GM18502 (cell line): ENCODE measurements around the gene RERE.
"Not testable (repeated sequence)": the region's sequence is repeated elsewhere in the genome, so short reads cannot be mapped to it uniquely, and the experiment has no call there.

Experiments
- ATAC-seq: cut with Tn5 transposase; IDR thresholded peaks from one replicate; pipeline ENCODE4 v1.9.1; 2021; ENCODE audit warnings: mild to moderate bottlenecking; ENCODE audit not compliant: unreplicated experiment, poor library complexity

RERE gene

GRCh38 chr1:8382051-8382505, 435.4 kb downstream of the RERE start:
- ATAC-seq = no peak

DNA sequence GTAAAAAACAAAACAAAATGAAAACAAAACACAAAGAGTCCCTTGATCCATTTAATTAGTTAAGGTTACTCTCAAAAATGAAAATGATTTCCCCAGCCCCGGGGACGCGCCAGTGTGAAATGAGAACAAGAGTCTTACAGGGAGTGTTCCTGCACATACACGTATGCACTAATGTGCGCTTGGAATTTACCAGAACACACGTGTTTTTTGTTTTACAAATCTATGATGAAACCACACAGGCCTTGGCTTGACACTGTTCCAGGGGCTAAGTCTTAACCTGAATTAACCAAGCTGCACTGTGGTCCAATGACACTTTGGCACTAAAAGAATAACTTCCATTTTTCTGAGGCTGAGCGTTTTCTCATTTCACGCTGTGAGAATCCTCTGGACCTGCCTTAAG, 435.8 kb downstream of the RERE start:
- ATAC-seq = no peak

- ATAC-seq = not testable (repeated sequence)
These were observed 437.1 kb downstream of the RERE start for GRCh38 chr1:8380310-8380709.

DNA sequence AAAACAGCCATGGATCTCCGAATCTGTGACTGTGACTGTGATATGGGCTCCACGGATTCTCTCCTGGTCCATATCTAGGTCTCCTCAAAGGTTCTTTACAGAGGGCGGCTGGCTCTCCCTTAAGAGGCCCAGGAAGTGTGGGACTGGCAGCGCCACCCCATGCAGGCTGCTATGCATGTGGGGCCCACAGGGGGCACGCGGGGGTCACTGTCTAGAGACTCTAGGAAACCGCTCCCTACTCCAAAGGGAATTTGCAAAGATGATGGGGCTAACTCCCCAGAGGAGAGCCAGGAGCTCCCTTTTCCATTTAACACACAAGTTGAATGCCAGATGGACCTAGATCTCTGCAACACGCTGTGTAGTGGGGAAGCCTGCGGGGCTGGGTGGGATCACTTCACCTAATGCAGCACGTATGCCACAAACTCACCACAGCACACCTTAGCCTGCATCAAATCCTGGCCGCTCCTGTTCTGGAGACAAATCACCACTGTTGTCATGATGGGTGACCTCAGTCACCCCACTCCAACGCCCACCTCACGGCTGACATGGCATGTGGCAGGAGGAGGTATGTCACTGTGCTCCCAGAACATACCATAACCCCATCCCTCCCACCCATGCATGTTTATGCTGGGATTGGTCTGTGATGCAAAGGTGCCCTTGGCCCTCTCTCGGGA, 437.8 kb downstream of the RERE start:
- ATAC-seq = no peak

GRCh38 chr1:8378981-8379470, 438.4 kb downstream of the RERE start:
- no peak for ATAC-seq

GRCh38 chr1:8378178-8378577, 439.3 kb downstream of the RERE start:
- ATAC-seq = no peak

DNA sequence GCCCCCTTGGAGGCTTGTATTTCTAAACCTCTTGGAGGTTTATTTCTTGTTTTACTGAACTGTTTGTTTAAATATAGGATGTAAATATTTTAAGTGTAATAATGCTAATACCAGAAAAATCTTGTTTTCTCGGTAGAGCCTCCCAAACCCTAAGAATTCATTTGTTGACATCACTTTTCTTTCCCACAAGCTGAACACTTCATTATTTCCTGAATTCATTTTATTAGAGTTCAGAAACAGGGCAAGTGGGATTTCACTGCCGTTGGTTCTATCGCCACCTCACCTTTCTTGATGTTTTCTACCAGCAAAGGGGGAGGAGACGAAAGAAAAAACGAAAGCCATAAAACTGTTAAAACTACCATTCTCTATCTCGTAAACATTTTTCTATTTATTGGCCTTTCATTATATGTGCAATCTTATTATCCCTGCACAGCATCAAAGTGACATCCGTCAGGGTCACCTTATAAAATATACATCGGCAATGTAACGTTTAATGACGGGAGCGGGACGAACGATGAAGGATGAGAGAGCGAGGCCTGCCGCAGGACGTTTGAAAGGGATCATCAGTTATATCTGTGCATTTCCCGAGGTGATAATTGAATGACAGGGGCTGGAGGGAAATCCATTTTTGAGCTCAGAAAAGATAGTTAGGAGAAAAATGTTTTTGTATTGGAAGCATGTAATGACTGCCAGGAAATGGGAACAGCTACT, 440.0 kb downstream of the RERE start:
- no peak for ATAC-seq

DNA sequence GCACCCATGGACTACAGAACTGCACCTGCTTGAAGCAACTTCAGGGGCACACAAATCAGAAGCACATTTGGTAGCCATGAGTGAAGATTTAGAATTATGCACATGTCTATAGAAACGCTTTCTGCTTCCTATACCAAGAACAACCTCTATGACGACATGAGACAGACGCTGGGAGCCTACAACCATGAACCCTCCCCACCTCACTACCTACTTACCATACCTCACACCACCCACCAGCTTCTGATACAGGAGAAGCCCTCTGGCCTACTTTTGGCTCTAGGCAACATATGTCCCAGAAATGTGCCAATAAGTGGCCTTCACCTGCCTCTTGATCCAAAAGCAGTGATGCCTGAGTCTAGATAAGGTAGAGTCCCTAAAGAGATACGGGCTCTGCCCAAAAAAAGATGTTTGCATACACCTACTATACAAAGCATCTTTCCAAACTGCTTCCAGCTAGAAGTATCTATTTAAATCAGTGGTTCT, 441.0 kb downstream of the RERE start:
- ATAC-seq = no peak

- ATAC-seq = no peak
These were observed 442.6 kb downstream of the RERE start for GRCh38 chr1:8374812-8375211.

- ATAC-seq = no peak
These were observed 443.1 kb downstream of the RERE start for GRCh38 chr1:8374356-8374755.

GRCh38 chr1:8373581-8374241, 443.7 kb downstream of the RERE start:
- ATAC-seq = no peak

GRCh38 chr1:8373125-8373524, 444.3 kb downstream of the RERE start:
- no peak for ATAC-seq

GRCh38 chr1:8371372-8371991, 446.0 kb downstream of the RERE start:
- no peak for ATAC-seq

DNA sequence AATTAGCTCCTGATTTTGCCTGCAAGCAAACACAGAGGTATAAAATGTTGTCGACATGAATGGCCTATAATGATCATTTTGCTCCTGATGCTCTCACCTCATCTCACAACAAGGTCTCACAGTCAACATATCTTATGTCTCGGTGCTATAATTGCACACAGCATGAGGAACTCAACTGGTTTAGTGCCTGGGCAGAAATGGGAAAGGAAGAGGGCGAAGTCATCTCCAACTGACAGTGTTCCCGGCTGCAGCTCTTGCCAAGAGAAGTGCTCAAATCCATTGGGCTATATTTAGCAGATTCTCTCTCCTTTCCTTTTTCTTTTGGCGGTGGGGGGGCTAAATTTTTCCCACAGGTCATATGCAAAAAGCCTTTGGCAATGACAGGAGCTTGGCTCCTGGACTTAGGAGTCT, 446.5 kb downstream of the RERE start:
- ATAC-seq = no peak

GRCh38 chr1:8370046-8370881, 447.2 kb downstream of the RERE start:
- no peak for ATAC-seq

DNA sequence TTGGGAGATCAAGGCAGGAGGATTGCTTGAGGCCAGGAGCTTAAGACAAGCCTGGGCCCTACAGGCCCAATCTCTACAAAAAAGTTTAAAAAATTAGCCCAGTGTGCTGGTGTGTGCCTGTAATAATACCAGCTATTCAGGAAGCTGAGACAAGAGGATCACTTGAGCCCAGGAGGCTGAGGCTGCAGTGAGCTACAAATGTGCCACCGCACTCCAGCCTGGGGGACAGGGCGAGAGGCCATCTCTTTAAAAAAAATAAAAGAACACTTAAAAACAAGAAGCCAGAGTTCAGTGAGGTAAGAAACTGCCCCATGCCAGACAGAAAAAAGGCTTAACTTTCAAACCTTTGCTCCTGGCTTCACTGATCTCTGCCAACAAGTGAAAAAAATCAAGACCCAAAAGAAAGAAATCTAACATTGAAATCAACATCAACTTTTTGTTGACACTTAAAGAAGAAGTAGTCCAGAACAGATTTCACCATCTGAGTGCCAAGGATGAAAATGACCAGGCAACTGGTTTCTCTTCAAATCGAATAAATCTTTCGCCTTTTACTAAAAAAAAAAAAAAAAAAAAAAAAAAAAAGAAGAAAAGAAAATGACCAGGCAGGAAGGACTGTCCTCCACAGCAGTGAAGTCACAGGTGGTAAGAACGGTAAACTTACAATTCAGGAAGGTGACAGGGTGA, 448.3 kb downstream of the RERE start:
- ATAC-seq = no peak

- no peak for ATAC-seq
These were observed 449.8 kb downstream of the RERE start for GRCh38 chr1:8367571-8368194.

- no peak for ATAC-seq
These were observed 451.6 kb downstream of the RERE start for GRCh38 chr1:8365661-8366362.
